Right lung (tissue), 5 donors: ENCODE measurements around the gene STXBP6. TPM values are rescaled to one million over a fixed set of nuclear protein-coding genes. Genes with fewer than 3 reads are reported as not detected.
"Not testable (repeated sequence)": the region's sequence is repeated elsewhere in the genome, so short reads cannot be mapped to it uniquely, and the experiment has no call there.

ENCODE experiments used
- DNase-seq, 2 donors: peaks; one replicate each; pipeline ENCODE4 v3.0.0-alpha.2; 2013
- polyA plus RNA-seq, 5 donors: library from polyadenylated mRNA; unstranded; fragments of 120-200 nt; gene quantifications; one replicate each; pipeline versions ENCODE4 v1.2.1 to v1.2.3, GENCODE V29; 2013; ENCODE audit warnings: inconsistent platforms in 1 of 5, low replicate concordance in 1 of 5; ENCODE audit not compliant: insufficient read length in 5 of 5, insufficient read depth in 1 of 5

Gene STXBP6
- polyA plus RNA-seq, 5 donors: 39.1 to 61.9 (median 50.3) TPM

DNA sequence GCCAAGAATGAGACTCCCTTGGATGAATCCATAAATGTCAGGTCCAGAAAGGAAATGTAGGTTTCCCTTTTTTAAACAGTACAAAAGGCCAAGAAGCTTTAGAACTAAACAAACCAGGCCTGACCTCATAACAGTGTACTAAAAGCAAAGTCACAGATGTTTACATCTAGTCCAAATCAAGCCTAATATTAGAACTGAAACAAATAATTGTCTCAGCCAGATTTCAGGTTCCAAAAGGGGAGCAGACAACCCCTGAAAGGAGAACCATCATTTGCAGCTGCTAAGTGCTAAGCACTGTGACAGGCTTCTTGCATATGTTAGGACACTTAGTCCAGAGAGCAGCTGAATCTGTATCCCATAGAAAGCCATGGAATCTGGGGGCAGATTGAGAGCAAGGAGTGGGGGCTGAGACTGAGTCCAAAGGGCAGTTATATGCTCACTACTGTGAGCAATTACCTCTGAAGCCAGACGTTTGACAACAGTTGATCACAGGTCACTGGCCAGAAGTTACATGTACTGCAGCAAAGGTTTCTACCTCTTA, 90.1 kb downstream of the STXBP6 start:
- peak in 1 of 2 donors; percentile 25 for DNase-seq

DNA sequence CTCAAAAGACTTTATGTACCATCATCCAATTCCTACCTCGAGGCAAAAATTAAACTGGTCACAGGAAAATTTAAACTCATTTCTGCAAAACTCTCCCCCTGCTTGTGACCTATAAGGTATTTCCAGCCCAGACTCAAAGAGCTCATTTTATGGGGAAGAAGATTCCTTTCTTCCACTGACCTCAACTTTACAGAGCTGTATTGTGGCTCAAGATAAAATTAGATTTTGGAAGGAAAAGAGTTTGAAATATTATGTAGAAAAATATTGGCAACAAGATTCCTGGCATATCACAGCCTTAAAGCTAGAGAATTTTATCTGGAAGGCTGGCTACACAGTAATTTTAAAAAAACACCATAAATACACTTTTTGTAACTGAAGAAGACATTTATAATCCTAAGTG, 91.7 kb downstream of the STXBP6 start:
- DNase-seq: no peak

DNA sequence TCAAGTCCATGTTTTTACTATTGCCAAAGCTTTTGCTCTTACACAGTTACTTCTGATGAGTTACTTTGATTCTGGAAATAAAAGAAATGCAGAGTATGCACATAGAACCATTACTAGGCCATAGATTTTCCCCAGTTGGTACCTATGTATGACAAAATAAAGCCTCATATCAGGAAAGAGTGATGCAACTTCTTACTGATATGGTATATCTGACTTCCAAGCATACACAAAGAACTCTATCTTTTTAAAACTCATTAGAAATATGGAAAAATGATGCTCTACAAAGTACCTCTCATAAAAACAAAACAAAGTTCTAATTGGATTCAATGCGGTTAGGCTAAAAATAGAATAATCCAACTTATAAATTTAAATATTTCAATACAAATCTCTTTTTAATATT, 92.1 kb downstream of the STXBP6 start:
- no peak for DNase-seq

DNA sequence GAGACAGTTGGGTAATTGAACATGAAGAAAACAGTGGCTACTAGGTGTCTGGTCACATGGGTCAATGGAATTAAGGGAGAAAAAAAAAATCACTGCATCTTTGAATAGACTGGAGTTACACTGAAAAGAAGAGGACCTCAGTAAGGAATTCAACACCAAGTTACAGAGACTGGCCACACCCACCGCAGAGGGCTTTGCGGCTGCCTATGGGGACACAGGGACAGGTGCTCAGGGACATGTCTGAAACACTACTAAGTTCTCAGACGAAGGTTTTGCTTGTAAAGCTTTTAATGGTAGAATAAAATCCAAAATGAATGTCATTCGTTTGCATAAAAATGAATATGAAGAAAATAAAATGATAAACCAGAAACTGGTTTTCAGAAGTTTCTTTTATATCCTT, 93.8 kb downstream of the STXBP6 start:
- DNase-seq: no peak

DNA sequence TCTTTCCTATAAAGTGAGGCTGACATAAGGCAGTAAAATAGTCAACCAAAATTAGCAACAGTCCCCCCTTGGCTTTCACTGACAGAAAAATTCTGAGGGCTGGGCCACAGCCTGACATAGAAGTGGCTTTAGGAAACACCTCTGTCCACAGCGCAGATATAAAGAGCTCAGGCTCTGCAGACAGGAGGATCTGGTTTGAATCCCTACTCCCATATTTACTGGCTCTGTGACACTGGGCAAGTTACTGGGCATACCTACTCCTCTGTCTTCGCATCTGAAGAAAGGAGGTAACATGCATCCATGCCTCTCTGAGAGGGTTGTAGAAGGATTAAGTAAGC, 95.3 kb downstream of the STXBP6 start:
- no peak for DNase-seq

DNA sequence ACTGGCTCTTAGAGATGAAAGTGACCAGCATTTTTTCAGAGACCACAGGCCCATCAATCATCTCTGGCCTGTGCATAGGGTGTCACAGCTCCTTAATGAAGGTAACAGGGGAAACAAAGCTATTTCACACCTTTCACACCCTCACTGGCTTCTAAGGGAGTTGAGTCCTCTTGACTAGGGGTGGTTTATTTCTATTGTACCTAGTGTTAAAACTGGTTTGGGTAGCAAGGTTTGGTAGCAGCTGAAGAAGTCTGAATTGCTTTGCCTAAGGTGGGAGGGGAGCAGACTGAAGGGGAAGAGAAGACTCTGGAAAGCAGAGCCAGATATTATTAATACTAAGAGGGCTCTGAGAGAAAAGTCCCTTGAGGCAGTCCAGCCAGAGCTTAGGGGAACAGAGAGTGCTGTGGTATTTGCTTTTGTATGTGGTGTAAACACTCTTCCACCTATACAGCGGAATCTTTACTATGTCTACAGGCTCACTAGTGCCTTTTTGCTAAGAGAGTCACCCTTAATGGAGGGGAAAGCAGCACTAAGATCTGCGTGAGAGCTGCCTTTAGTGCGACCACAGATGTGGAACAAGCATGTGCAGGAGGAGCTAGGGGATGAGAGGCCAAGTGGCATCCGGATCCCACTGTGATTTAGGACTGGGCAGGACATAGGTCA, 95.8 kb downstream of the STXBP6 start:
- no peak for DNase-seq

DNA sequence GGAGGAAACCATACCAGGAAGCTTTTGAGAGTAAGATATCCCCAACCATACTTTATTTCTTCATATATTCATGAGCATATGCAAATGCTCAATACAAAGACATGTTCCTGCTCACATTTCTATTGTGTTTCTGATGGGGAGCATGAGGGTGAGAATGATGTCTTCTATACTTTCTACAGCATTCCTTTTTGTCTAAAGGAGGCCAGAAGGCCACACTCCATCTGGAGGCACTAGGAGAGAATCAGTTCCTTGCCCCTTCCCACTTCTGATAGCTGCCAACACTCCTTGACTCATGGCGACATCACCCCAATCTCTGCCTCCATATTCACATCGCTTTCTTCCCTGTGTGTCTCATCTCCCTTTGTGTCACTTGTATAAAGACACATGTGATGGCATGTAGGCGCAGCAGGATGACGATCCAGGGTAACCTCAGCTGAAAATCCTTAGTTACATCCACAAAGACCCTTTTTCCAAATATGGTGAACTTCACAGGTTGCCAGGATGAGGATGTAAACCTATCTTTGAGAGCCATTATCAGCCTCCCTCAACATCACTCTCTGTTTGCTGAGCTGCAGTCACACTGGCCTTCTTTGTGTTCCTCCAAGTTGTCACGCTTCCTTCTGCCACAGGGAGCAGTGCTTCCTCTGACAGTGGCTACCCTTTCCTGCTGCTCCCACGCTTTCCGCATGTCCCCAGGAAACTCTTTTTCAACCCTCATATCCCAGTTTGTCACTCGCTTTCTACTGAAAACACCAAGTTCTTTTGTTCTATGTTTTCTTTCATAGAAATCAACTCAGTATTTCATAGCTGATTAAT, 96.9 kb downstream of the STXBP6 start:
- DNase-seq: no peak

DNA sequence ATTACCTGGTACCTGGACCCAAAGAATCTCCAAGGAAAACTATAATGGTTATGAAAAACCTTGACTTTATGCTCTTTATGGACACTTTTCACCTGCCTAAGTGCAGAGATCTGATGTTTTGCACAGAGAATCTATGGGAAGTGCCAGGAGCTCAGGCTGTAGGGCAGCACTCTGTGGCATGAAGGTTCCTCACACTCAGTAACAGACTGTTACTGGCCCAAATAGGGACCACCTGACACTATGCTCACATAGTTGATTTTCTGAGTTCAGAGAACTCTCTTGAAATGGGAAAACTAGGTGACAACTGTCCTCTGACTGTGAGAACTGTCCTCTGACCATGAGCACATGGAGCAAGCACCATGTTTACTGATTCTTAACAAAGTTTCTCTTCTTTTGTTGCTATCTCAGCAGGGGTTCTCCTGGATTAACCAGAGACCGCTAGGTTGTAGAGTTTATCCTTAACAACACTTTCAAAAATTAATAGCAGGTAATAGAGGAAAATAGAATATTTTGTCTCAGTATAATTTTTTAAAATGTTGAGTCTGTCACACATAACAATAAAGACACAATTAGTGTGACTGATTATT, 101.6 kb downstream of the STXBP6 start:
- DNase-seq: no peak

DNA sequence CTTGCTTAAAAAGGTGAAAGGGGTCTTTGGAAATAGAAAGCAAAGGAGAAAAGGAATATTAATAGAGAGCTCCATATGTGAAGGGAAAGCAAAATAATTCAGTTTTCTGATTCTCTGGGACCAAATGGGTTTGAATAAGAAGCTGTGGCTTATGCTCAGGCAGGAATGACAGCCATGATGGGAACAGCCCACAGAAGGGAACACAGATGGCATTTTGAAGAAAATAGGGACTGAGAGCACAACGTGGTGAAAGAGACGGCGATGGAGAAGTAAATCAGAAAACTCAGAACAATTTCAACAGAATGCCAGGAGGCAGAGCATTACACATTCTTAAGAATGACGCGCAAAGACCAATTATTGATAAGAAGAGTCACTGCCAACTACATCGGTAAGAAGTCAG, 102.8 kb downstream of the STXBP6 start:
- DNase-seq: no peak

DNA sequence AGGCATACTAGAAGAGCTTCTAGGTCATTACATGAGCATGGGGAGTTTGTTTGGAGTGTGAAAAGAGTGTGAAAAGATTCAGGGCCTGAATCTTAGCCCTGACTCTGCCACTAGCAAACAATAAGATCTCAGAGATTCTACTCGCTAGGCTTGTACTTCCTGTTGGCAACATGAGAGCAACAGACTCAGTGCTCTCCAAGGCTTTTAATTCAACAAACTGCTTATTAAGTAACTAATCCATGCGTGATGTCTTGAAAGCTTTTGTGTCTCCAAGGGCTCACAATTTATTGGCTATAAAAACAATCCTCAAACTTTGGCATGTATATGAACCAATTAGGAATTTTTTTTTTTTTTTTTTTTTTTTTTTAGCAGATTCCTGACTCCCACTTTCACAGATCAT, 105.1 kb downstream of the STXBP6 start:
- no peak for DNase-seq

DNA sequence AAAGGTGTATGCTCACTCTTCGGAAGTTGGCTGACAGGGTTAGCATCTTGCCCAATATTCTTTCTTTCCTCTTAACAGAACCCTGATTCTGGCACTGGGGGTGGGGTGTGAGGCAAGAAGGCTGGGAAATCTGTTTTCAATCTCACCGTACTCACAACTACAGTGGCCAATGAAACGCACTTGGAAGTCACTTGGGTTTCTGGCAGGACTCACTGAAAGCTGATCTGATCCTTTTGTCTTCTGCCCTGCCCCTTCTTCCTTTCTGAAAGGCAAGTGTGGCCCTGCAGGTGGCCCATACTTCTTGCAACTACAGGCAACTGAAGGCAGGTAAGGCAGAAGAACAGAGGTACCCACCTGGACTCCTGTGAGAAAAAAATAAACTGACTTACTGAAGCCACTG, 106.9 kb downstream of the STXBP6 start:
- DNase-seq: peak in 1 of 2 donors; percentile 34

DNA sequence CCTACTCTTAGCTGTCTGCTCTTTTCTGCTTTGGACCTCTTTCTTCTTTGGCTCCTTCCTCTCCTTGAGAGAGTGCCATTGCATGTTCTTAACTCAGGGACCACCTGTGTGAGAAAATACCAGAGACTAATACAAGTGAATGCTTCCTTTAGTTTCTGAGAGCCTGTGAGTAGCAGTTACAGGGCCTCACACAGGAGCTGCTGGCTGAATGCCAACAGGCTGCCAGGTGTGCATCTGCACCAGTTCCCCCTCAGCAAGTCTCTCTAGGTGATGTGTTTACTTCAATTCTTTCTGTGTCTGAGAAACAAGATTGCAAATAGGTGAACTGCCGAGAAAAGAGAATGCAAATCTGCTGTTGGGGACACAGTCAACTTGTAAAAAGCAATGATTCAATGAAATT, 108.2 kb downstream of the STXBP6 start:
- peak in 1 of 2 donors; percentile 38 for DNase-seq

DNA sequence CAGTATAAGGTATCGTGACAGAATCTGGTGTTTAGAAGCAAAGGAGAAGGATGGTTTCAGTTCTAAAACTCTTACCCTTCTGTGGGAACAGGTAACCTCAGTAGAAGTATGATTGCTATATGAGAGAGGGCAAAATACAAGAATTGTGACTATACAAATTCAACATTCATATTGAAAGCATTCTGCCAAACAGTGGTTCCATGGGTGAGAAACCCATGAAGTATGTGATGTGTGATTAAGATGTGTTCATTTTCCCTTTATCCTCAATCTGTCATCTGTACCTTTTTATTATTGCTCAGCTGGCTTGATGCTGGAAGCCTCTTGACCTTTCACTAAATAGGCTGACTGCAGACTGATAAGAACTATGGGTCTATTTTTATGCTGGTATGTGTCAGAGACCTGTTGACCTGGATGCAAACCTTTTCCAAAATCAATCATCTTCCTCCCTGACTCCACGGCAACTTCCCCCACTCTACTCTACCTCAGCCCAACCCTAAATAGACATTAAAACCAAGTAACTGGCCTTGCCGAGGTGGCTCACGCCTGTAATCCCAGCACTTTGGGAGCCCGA, 109.6 kb downstream of the STXBP6 start:
- DNase-seq: no peak

DNA sequence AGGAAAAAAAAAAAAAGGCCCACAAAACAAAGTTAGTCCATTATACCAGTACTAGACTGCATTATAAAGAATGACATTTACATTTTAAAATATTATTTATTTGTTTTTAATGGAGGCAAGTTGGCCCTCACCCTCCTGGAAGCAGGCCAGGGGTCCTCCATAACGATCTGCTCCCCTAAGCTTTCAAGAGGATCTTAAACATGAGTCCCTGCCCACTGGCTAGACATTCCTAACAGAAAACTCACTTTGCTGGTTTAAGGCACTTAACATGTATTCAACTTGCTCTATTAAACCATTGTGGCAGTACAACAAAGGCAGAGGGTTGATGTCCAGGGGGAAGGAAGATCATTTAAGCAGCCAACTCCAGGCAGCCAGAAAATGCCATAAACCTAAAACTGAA, 111.4 kb downstream of the STXBP6 start:
- DNase-seq: no peak

DNA sequence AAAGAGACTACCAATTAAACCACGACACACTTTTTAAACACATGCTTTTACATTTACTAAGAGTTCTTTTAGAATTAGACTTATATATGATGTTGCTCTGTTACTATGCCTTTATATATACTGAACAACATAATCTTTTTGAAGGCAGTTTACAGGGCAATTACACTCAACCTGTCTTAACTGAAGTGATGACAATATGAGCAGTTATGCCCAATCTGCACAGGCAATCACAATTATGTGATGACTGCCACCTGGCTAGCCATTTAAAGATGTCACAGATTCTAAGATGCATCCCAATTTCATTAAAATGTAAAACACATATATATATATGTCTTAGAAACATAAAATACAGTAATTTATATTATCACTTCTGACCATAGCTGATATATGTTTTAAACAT, 112.6 kb downstream of the STXBP6 start:
- DNase-seq: no peak

DNA sequence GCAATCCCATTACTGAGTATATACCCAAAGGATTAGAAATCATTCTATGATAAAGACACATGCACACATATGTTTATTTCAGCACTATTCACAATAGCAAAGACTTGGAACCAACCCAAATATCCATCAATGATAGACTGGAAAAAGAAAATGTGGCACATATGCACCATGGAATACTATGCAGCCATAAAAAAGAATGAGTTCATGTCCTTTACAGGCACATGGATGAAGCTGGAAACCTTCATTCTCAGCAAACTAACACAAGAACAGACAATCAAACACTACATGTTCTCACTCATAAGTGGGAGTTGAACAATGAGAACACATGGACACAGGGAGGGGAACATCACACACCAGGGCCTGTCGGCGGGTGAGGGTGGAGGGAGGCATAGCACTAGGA, 113.2 kb downstream of the STXBP6 start:
- DNase-seq: not testable (repeated sequence)

DNA sequence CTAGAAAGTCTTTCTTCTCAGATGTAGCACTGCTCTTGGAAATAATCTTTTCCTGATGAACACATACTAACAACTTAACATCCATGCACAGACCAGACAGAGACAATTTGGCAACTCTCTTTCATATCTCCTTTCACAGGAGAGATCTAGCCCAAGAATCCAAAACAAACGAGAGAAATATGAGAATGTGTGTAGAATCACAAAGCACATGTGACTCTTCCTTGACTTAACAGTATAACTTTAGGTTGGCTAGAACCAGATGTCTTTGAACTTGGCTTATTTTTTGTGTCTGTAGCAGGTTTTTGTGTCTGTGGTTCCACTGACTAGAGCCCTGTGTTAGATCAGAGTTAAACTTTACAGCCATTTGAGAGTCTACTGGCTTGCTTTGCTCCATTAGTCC, 114.2 kb downstream of the STXBP6 start:
- no peak for DNase-seq

DNA sequence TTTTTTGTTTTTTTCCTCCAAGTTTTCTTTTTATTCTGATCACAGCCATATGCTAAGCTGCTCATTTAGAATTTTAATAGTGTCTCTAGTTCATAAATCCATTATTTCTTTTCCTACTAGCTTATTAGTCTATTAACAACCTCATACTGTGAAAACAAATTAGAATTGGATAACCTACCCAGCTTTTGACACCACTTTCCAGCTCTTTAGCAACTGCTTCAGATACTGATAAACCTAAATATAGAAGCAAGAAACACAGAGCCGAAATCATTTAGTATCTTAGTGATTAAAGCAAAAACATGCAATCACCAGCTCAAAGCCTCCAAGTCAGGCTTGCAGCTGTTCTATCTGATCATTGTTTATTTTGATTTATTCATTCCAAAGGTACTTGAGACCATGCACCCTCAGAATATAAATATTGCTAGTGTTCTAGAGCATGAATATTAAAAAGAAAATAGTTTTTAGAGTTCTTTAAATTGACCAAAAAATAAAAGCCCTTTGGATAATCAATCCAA, 121.5 kb downstream of the STXBP6 start:
- DNase-seq: no peak

DNA sequence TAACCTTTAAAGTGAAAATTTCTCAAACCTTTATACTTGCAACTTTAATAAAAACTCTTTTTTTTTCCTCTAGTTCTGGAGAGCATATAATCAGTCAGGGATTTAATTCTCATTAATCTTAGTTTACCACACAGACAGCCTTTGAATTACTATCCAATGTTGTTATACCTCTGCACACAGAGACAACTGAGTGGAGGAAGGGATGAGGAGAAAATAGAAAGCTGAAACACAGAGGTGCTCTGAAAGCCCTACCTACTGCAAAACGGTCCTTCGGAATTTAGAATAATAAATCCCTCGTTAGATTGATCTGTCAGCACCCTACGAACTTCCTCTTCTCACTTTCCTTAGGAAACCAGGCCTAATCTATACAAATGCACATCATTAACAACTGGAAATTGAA, 122.1 kb downstream of the STXBP6 start:
- no peak for DNase-seq

DNA sequence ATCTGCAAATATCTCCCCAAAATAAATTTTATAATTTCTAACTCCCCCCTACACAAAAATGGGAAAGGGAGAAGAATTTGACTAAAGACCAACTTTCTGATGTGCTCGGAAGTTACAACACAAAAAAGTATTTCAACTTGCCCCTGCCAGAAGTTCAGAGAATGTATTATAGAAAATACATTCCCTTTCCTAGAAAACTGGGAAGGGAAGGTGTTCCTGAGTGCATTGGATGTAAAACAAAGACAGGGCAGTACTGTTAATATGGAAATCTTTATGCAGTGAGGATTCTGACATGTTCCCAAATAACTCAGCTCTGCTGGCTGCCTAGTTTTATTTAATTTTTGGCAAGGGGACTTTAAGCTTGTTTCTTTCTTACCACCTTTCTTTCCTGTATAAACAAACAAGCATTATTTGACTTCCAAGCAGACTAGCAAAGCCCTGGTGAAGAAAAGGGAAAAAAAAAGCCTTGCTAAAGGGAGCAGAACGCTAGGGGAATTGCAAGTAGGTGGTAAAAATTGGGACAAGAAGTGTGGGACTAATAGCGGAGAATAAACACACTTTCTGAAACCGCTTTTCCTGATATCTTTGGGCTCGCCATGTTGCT, 124.1 kb downstream of the STXBP6 start:
- no peak for DNase-seq

DNA sequence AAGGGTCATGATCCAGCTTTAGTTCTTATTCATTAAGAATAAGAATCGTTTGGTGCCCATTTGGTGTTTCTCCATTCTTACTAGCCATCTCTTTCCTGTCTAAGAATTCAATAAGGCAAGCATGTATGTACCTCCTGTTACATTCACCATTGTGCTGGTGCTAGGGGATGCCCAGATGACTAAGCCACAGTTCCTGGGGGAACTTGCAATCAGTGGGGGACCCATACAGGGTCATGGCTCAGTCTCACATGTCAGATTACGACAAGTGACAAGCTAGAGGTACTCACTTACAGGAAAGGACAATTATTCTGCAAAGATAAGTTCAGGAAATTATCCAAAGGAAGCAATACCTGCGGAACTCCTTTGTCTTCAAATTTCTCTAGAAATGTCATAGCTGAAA, 125.4 kb downstream of the STXBP6 start:
- no peak for DNase-seq

DNA sequence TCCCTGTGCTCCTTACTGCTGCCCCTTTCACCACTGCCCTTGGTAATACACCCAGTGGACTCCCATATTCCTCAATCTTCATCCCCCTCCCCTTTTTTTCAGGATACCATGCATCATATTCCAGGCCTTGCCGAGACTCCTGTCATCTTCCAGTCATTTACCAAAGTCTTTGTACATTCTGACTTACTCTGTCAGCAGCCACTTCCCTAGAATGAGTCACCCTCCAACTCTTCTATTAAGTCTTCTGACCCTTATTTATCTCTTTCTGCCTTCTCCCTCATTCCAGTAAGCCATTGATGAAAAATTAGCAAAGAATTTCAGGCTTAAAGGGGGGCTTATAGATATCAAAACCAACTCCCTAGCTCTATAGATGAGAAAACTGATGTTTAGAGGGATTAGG, 128.0 kb downstream of the STXBP6 start:
- DNase-seq: no peak
